GM21360 (cell line): ENCODE results near the gene ISM2.

Experiments
- ATAC-seq: cut with Tn5 transposase; IDR thresholded peaks from one replicate; pipeline ENCODE4 v1.9.1; 2021; ENCODE audit warnings: mild to moderate bottlenecking, moderate library complexity; ENCODE audit not compliant: unreplicated experiment

ISM2 gene

DNA sequence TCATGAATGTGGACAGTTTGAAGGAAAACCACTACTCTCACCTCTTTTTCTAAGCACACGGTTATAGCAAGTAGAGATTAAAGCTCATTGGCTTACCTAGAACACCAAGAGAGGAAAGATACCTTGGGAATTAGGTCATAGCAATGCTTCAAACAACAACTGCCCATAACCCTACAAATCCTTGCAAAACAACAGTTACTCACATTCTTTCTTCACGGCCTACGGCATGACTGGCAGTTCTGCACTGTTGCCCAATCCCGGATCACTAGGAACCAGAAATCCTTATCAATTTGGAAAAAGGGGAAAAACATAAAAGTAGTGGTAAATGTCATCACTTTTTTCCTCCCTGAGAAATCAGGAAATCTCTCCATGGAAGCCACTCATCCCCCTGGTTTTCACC is 9.6 kb upstream of the ISM2 start:
- no peak for ATAC-seq

DNA sequence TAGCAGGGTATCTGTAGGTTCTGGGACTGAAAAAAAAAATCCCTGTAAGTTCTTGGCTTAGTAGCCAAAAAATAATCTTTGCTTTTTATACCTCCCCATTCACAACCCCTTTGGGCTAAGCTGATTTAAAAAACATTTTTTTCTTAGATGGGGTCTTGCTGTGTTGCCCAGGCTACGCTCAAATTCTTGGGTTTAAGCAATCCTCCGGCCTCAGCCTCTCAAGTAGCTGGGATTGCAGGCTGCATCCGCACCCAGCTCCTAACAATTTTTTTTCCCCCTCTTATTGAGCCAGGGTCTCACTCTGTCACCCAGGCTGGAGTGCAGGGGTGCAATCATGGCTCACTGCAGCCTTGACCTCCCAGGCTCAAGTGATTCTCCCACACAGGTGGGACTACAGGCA is 9.1 kb upstream of the ISM2 start:
- ATAC-seq = no peak

DNA sequence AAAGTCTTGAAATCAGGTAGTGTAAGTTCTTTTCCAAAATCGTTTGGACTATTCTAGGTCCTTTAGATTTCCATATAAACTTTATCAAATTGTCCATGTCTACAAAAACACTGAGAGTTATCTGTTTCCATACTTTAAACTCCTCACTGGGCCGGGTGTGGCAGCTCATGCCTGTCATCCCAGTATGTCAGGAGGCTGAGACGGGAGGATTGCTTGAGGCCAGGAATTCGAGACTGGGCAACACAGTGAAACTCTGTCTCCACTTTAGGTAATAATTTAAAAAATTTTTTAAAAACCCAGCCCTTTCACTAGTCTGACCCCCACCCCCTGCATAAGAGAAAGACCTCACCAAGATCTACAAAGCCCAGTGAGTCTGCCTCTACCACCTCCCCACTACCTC is 6.4 kb upstream of the ISM2 start:
- ATAC-seq = no peak

DNA sequence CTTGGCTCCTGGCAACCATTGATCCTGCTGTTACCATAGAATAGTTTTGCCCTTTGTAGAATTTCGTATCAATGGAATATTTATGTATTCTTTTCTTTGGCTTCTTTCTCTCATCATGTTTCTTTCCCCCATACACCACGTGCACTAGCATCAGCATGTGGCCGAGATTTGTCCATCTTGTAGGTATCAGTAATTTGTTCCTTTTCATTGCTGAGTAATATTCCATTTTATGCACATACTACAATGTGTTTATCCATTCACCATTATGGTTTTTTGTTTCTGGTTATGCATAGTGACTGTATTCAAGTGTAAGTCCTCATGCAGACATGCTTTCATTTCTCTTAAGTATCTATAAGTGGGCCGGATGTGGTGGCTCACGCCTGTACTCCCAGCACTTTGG is 4.5 kb upstream of the ISM2 start:
- no peak for ATAC-seq

- ATAC-seq = no peak
Measured at GRCh38 chr14:77502109-77502782, 3.6 kb upstream of the ISM2 start.

DNA sequence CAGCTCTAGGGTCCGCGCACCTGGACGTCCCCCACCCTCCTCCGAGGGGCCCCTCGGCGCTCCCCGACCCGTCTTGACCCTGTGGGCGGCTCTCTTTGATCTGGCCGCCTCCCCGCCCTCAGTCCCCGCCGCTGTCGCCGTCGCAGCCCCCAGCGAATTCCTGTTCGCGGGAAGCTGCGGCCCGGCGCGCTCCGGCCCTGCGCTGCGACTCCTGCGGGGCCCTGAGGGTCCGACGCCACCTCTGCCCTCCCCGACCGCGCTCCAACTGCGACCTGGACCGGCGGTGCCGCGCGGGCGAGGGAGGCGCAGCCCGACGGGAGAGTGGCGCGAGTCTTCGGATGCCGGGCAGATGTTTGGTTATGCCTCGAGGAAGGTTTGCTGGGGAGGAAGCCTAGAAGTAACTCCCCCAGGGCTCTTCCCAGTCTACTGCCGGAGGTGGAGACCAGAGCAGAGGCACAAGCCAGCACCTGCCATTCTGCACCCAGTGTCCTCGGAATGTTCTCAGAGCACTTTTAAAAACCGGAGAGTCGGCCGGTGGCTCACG is 440 bp upstream of the ISM2 start:
- peak; percentile 23 for ATAC-seq

GRCh38 chr14:77495334-77495733 is 3.3 kb downstream of the ISM2 start:
- no peak for ATAC-seq

DNA sequence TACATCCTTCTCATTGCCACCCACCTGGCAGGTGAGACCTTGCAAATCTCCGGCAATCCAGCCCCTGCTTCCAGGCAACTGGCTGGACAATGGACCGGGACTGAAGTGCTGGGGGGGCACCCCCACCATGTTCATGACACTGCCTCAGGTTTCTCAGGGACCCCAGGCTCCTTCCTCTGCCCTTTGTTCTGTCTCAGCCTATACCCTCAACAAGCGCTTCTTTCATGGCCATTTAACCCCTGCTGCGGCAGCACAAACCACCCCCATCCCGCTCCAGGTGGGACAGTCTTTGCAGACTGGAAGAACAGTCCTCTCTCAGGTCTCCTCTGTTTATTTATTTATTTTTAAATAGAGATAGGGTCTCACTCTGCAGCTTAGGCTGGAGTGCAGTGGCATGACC is 7.6 kb downstream of the ISM2 start:
- ATAC-seq = no peak

- ATAC-seq = no peak
Measured at GRCh38 chr14:77490347-77490986, 8.1 kb downstream of the ISM2 start.

GRCh38 chr14:77489041-77489440 is 9.6 kb downstream of the ISM2 start:
- no peak for ATAC-seq

GRCh38 chr14:77488558-77488957 is 10.1 kb downstream of the ISM2 start:
- ATAC-seq = no peak

DNA sequence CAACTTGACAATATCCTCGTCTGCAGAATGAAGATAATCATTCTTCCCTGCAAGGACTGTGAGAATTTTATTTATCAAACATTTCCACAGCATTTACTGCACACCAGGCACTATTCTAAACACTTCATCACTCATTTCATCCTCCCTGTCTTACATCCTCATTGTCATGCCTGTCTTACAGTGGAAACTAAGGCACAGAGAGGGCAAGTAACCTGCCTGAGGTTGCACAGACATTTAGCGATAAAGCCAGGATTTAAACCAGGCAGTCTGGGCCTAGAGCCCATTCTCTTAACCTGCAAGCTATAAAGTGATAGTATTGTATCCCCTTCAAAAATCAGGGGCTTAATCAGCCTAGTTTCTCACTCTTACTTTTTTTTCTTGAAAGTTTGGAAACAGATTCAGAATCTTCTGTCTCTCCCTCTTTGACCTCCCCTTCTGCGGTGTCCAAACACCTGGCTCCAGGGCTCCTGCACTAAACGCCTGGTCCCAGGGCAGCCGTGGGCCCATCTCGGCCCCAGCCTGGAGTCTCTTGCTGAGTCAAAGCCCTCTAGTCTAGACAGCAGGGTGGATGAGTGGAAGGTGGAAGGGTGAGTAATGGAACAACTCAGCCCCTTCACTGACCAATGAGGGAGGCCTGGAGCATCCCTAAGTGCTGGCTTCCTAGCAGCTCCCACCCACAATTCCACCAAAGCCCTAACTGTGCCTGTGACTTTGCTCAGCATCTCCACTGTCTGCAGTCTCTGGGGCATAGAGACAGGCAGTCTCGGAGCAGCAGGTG is 12.5 kb downstream of the ISM2 start:
- no peak for ATAC-seq

GRCh38 chr14:77485256-77485655 is 13.4 kb downstream of the ISM2 start:
- ATAC-seq = no peak

DNA sequence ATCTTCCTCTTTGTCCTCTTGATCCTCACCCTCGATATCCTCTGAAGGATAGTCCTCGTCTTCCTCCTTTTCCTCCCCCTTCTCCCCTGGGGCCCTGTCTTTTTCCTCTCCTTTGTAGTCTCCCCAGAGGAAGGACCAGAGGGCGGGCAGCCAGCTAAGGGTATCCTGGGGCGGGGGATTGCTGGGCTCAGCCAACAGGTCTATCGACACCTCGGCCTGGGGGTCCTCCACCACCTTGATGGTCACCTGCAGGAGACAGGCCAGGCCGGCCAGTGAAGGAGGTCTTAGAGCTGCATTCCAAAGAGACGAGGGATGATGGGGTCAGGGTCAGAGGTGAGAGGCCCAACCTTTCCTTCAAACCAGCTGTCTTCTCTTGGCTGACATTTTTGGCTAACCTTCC is 16.2 kb downstream of the ISM2 start:
- no peak for ATAC-seq

DNA sequence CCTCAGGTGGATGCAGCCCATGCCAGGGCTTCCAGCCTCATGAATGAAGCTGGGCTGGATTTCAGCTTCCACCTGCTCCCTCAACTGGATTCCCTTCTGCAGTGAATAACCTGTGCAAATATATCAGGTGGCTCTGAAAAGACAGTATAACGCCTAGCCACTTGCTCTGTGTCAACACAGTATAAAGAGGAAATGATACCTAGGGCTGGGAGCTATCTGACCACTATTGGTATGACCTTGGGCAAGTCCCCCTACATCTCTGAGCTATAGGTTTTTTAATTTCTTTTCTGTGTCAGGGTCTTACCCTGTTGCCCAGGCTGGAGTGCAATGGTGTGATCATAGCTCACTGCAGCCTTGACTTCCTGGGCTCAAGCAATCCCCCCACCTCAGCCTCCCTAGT is 19.8 kb downstream of the ISM2 start:
- peak; percentile 84 for ATAC-seq

GRCh38 chr14:77478029-77478428 is 20.6 kb downstream of the ISM2 start:
- no peak for ATAC-seq

DNA sequence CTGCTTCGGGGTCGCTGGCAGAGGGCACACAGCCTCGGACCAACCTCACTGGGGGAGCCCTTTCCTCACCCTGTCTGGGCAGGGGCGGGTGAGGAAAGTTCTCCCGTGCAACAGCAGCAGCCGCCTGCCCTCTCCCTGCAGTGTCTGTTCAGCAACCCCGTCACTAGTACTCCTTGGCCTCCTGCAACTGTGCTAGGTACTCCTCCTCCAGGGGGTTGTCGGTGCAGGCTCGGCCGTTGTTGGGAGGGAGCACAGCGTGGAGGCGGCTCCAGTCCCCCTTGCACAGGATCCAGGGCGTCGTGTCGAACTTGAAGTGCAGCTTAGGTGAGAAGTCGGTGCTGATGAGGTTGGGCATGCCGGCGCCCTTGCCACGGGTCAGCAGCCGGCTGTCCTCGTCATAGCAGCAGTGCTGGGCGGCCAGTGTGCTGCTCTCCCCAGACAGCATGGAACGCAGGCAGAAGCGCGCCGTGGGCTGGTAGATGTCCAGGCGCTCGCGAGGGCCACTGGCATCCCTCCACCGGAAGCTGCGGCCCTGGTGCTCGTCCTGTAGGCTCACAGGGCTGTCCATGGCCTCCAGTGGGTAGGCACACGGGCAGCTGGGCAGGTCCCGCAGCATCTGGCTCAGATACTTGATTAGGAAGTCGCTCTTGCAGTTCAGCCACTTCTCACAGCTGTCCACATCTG is 23.0 kb downstream of the ISM2 start:
- ATAC-seq = no peak

DNA sequence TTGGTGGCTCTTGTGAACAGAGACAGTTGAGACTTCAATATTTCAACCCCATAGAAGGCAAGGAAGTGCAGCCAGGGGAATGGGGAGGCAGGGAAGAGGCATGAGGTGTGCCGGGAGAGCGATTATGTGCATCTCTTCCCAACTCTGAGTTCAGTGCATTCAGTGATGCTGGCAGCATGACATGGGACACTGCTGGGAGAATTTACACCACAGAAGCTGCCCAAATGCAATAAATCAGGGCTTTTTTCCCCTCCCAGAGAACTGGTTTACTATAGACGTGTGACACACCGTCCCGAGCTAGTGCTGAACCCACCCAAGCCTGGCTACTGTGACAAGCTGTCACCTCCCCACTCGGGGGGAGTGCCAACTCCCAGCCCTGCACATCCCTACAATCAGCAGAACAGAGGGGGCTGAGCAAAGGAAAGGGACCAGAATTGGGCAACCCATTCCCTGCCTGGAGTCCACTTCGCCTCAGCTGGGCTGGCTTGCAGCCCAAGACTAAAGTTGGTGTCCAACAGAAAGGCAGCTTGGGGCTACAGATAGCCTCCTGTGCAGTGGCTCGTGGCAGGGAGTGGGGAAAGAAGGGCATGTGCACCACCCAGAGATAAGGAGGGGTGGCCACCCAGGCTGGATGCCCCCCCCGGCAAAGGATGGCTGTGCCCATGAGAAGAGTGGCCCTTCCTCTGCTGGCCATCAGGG is 24.0 kb downstream of the ISM2 start:
- no peak for ATAC-seq

GRCh38 chr14:77473921-77474320 is 24.7 kb downstream of the ISM2 start:
- no peak for ATAC-seq

- ATAC-seq = no peak
Measured at GRCh38 chr14:77470224-77470870, 28.3 kb downstream of the ISM2 start.
